GM20431 (cell line): ENCODE results near the gene PPM1L.

ENCODE experiments used
- in situ Hi-C: fragments of 300-500 bp; cut with MseI, MboI; formaldehyde crosslinking; loops from one replicate; pipeline ENCODE4 v1.15.0; 2020; ENCODE audit warnings: low sequenced_read_pairs; ENCODE audit not compliant: unreplicated experiment

PPM1L gene

GRCh38 chr3:160919942-160920341 is 163.9 kb downstream of the PPM1L start:
- in situ Hi-C loops: no loop called here

- in situ Hi-C loops: no loop called here
These were observed 165.1 kb downstream of the PPM1L start for GRCh38 chr3:160921020-160921635.

GRCh38 chr3:160924776-160925175 is 168.7 kb downstream of the PPM1L start:
- in situ Hi-C loops: loop anchor here (25.0 kb wide), 1 partner anchor 212 kb away; no protein-coding TSS in a partner anchor

- in situ Hi-C loops: loop anchor here (25.0 kb wide), 1 partner anchor 215 kb away; no protein-coding TSS in a partner anchor
These were observed 171.6 kb downstream of the PPM1L start for GRCh38 chr3:160927620-160928019.

GRCh38 chr3:160928183-160928726 is 172.2 kb downstream of the PPM1L start:
- in situ Hi-C loops: loop anchor here (25.0 kb wide), 1 partner anchor 216 kb away; no protein-coding TSS in a partner anchor

- in situ Hi-C loops: loop anchor here (25.0 kb wide), 1 partner anchor 217 kb away; no protein-coding TSS in a partner anchor
These were observed 173.6 kb downstream of the PPM1L start for GRCh38 chr3:160929595-160929994.

GRCh38 chr3:160931474-160931873 is 175.4 kb downstream of the PPM1L start:
- in situ Hi-C loops: loop anchor here (25.0 kb wide), 1 partner anchor 219 kb away; no protein-coding TSS in a partner anchor

GRCh38 chr3:160935413-160936095 is 179.5 kb downstream of the PPM1L start:
- in situ Hi-C loops: loop anchor here (25.0 kb wide), 1 partner anchor 223 kb away; no protein-coding TSS in a partner anchor

GRCh38 chr3:160941885-160942494 is 186.0 kb downstream of the PPM1L start:
- in situ Hi-C loops: loop anchor here (25.0 kb wide), 1 partner anchor 230 kb away; no protein-coding TSS in a partner anchor

- in situ Hi-C loops: loop anchor here (25.0 kb wide), 1 partner anchor 232 kb away; no protein-coding TSS in a partner anchor
These were observed 188.0 kb downstream of the PPM1L start for GRCh38 chr3:160943996-160944395.

GRCh38 chr3:160945336-160945735 is 189.3 kb downstream of the PPM1L start:
- in situ Hi-C loops: loop anchor here (25.0 kb wide), 1 partner anchor 233 kb away; no protein-coding TSS in a partner anchor

GRCh38 chr3:160948273-160948672 is 192.2 kb downstream of the PPM1L start:
- in situ Hi-C loops: loop anchor here (25.0 kb wide), 1 partner anchor 236 kb away; no protein-coding TSS in a partner anchor

- in situ Hi-C loops: loop anchor here (25.0 kb wide), 1 partner anchor 237 kb away; no protein-coding TSS in a partner anchor
These were observed 193.4 kb downstream of the PPM1L start for GRCh38 chr3:160949460-160949859.

GRCh38 chr3:160950542-160950941 is 194.5 kb downstream of the PPM1L start:
- in situ Hi-C loops: loop anchor here (25.0 kb wide), 2 partner anchors 337 to 462 kb away; no protein-coding TSS in a partner anchor

GRCh38 chr3:160950954-160951353 is 194.9 kb downstream of the PPM1L start:
- in situ Hi-C loops: loop anchor here (25.0 kb wide), 2 partner anchors 336 to 461 kb away; no protein-coding TSS in a partner anchor

- in situ Hi-C loops: loop anchor here (25.0 kb wide), 2 partner anchors 335 to 460 kb away; no protein-coding TSS in a partner anchor
These were observed 195.8 kb downstream of the PPM1L start for GRCh38 chr3:160951642-160952487.

- in situ Hi-C loops: loop anchor here (25.0 kb wide), 2 partner anchors 334 to 459 kb away; no protein-coding TSS in a partner anchor
These were observed 197.7 kb downstream of the PPM1L start for GRCh38 chr3:160953686-160954085.

- in situ Hi-C loops: loop anchor here (25.0 kb wide), 2 partner anchors 331 to 456 kb away; no protein-coding TSS in a partner anchor
These were observed 200.8 kb downstream of the PPM1L start for GRCh38 chr3:160956785-160957184.

GRCh38 chr3:160960568-160960967 is 204.5 kb downstream of the PPM1L start:
- in situ Hi-C loops: loop anchor here (25.0 kb wide), 2 partner anchors 327 to 452 kb away; no protein-coding TSS in a partner anchor
